Mesenchymal stem cell (in vitro differentiated cells and primary cell): ENCODE results near the gene DGKD.

Experiments used
- DNase-seq: peaks from one replicate; pipeline ENCODE4 v3.0.0-alpha.2; 2013
- H2AFZ ChIP-seq: one replicate; pipeline ENCODE4 v1.6.1; 2013; ENCODE audit warnings: low read depth, mild to moderate bottlenecking, control low read depth, inconsistent platforms, low read length, moderate library complexity
- H2AK5ac ChIP-seq: 2 replicates; pipeline ENCODE4 v1.6.1; 2013; ENCODE audit warnings: low read length, moderate library complexity, mild to moderate bottlenecking, inconsistent platforms; ENCODE audit not compliant: severe bottlenecking
- H2BK120ac ChIP-seq: one replicate; pipeline ENCODE4 v1.6.1; 2013; ENCODE audit warnings: low read depth, mild to moderate bottlenecking, inconsistent platforms, low read length, moderate library complexity
- H2BK12ac ChIP-seq, 2 experiments: one replicate each; pipeline ENCODE4 v1.6.1; 2013; ENCODE audit warnings: inconsistent platforms in 2 of 2, low read length in 2 of 2, mild to moderate bottlenecking in 2 of 2, moderate library complexity in 2 of 2, control low read depth in 1 of 2
- H2BK15ac ChIP-seq: one replicate; pipeline ENCODE4 v1.6.1; 2013; ENCODE audit warnings: mild to moderate bottlenecking, low read depth, inconsistent platforms; ENCODE audit not compliant: poor library complexity, severe bottlenecking
- H2BK5ac ChIP-seq: 2 replicates; pipeline ENCODE4 v1.6.1; 2013; ENCODE audit warnings: low read depth, mild to moderate bottlenecking, low read length, control low read depth, inconsistent platforms; ENCODE audit not compliant: poor library complexity, severe bottlenecking
- H3K14ac ChIP-seq, 2 experiments: one replicate each; pipeline ENCODE4 v1.6.1; 2013; ENCODE audit warnings: inconsistent platforms in 2 of 2, low read length in 2 of 2, control low read depth in 1 of 2, mild to moderate bottlenecking in 1 of 2, moderate library complexity in 1 of 2
- H3K18ac ChIP-seq, 2 experiments: one replicate each; pipeline ENCODE4 v1.6.1; 2013; ENCODE audit warnings: inconsistent platforms in 2 of 2, low read length in 2 of 2, control low read depth in 1 of 2, low read depth in 1 of 2, mild to moderate bottlenecking in 1 of 2
- H3K23ac ChIP-seq, 2 experiments: one replicate each; pipeline ENCODE4 v1.6.1; 2013; ENCODE audit warnings: inconsistent platforms in 2 of 2, low read length in 2 of 2, mild to moderate bottlenecking in 2 of 2, moderate library complexity in 2 of 2, control low read depth in 1 of 2
- H3K27ac ChIP-seq: 2 replicates; pipeline ENCODE4 v1.5.1; 2013; ENCODE audit warnings: mild to moderate bottlenecking, moderate library complexity, low read length, control low read depth, inconsistent platforms; ENCODE audit not compliant: poor library complexity, severe bottlenecking
- H3K27me3 ChIP-seq, 2 experiments: 2 replicates each; pipeline versions ENCODE4 v1.6.1 to v1.7.0; 2013; ENCODE audit warnings: low read length in 2 of 2, mild to moderate bottlenecking in 2 of 2, moderate library complexity in 2 of 2, control low read depth in 1 of 2, inconsistent platforms in 1 of 2; ENCODE audit not compliant: control insufficient read depth in 1 of 2, insufficient read depth in 1 of 2
- H3K36me3 ChIP-seq, 2 experiments: 2 replicates each; pipeline versions ENCODE4 v1.6.1 to v1.7.0; 2013; ENCODE audit warnings: low read length in 2 of 2, control low read depth in 1 of 2, inconsistent platforms in 1 of 2, low read depth in 1 of 2, mild to moderate bottlenecking in 1 of 2; ENCODE audit not compliant: insufficient read depth in 2 of 2, control insufficient read depth in 1 of 2
- H3K4ac ChIP-seq, 2 experiments: one replicate each; pipeline ENCODE4 v1.6.1; 2013; ENCODE audit warnings: inconsistent platforms in 2 of 2, low read length in 2 of 2, mild to moderate bottlenecking in 2 of 2, moderate library complexity in 2 of 2, control low read depth in 1 of 2, low read depth in 1 of 2
- H3K4me1 ChIP-seq: 2 replicates; pipeline ENCODE4 v1.6.1; 2013; ENCODE audit warnings: low read depth, low read length, control low read depth; ENCODE audit not compliant: control insufficient read depth, insufficient read depth
- H3K4me2 ChIP-seq: 2 replicates; pipeline ENCODE4 v1.6.1; 2013; ENCODE audit warnings: low read length, mild to moderate bottlenecking, inconsistent platforms; ENCODE audit not compliant: poor library complexity, severe bottlenecking
- H3K4me3 ChIP-seq, 2 experiments: 2 replicates each; pipeline versions ENCODE4 v1.5.1 to v1.7.0; 2013; ENCODE audit warnings: low read length in 2 of 2, mild to moderate bottlenecking in 2 of 2, control low read depth in 1 of 2, low read depth in 1 of 2; ENCODE audit not compliant: insufficient read depth in 1 of 2
- H3K79me1 ChIP-seq: replicated peaks from 2 replicates; pipeline ENCODE4 v1.6.1; 2013; ENCODE audit warnings: mild to moderate bottlenecking, control low read depth, low read length, inconsistent platforms; ENCODE audit not compliant: poor library complexity, severe bottlenecking
- H3K9ac ChIP-seq: 2 replicates; pipeline ENCODE4 v1.7.0; 2013; ENCODE audit warnings: mild to moderate bottlenecking, low read length, moderate library complexity
- H3K9me3 ChIP-seq: 2 replicates; pipeline ENCODE4 v1.7.0; 2013; ENCODE audit warnings: mild to moderate bottlenecking, low read length; ENCODE audit not compliant: control insufficient read depth
- H4K8ac ChIP-seq: one replicate; pipeline ENCODE4 v1.6.1; 2013; ENCODE audit warnings: inconsistent platforms, mild to moderate bottlenecking, low read length, moderate library complexity
- H4K91ac ChIP-seq: one replicate; pipeline ENCODE4 v1.6.1; 2013; ENCODE audit warnings: mild to moderate bottlenecking, low read length, inconsistent platforms
- WGBS: methylation state at CpG from one replicate; pipeline ENCODE4 v1.1.7; 2013; ENCODE audit warnings: mixed read lengths; 5-methylcytosine and 5-hydroxymethylcytosine counted together

Gene DGKD

DNA sequence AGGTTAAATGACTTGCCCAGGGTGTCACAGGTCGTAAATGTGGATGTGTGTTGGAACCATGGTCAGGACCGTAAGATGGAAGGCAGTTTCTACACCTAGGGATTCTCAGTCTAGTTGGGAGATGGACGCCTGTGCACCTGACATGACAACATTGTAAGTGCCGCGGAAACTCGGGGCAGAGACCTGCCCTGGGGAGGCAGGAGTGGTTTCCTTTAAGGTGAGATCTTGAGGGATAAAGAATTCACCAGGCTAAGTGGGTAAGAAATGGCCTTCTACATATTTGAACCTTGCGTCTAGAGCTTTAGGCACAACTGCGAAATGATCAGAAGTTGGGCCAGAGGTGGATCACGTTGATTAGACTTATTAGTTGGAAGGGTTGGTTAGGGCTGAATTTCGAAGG, 1.6 kb downstream of the DGKD start:
- H4K91ac ChIP-seq: no peak overlapping the region
- H3K27me3 ChIP-seq: no peaks in the 10 kb centered on the region
- no peak overlapping the region for H3K27ac ChIP-seq
- H3K4ac ChIP-seq: no peak overlapping the region
- no peak overlapping the region for H3K4me3 ChIP-seq
- no peak overlapping the region for H3K4me2 ChIP-seq
- H3K79me1 ChIP-seq: peaks cover 37% of the 10 kb centered on the region
- H3K4me1 ChIP-seq: peaks cover 13% of the 10 kb centered on the region
- no peak overlapping the region for H3K14ac ChIP-seq
- no peaks in the 10 kb centered on the region for H3K36me3 ChIP-seq
- no peak overlapping the region for H2BK120ac ChIP-seq
- H3K18ac ChIP-seq: no peak overlapping the region
- DNase-seq: no peak
- H2AK5ac ChIP-seq: no peak overlapping the region
- H4K8ac ChIP-seq: no peak overlapping the region
- H2BK12ac ChIP-seq: no peak overlapping the region
- H3K9me3 ChIP-seq: no peaks in the 10 kb centered on the region
- H2BK15ac ChIP-seq: no peak overlapping the region
- H2AFZ ChIP-seq: no peak overlapping the region
- WGBS: 97% methylated on average over 10 of the region's 10 CpGs
- H3K23ac ChIP-seq: no peak overlapping the region
- H2BK5ac ChIP-seq: no peak overlapping the region
- H3K9ac ChIP-seq: no peak overlapping the region

GRCh38 chr2:233356546-233357308, 2.4 kb downstream of the DGKD start:
- Histone ChIP-seq H3K36me3 (no peaks in the 10 kb centered on the region), H3K18ac (no peak overlapping the region), H2BK12ac (no peak overlapping the region), H3K9me3 (no peaks in the 10 kb centered on the region), H3K4me2 (no peak overlapping the region), H3K23ac (no peak overlapping the region), H2AFZ (no peak overlapping the region), H4K91ac (no peak overlapping the region), H2AK5ac (no peak overlapping the region), H3K27ac (no peak overlapping the region), H3K9ac (no peak overlapping the region), H3K4ac (no peak overlapping the region), H3K14ac (no peak overlapping the region), H3K27me3 (no peaks in the 10 kb centered on the region), H3K79me1 (peaks cover 43% of the 10 kb centered on the region), H3K4me1 (peaks cover 13% of the 10 kb centered on the region), H2BK5ac (no peak overlapping the region), H4K8ac (no peak overlapping the region), H2BK120ac (no peak overlapping the region), H2BK15ac (no peak overlapping the region), H3K4me3 (no peak overlapping the region)
- DNase-seq: no peak
- WGBS: 93% methylated on average over 3 of the region's 4 CpGs

GRCh38 chr2:233358335-233358734, 4.0 kb downstream of the DGKD start:
- Histone ChIP-seq H2BK5ac (no peak overlapping the region), H2BK12ac (no peak overlapping the region), H3K18ac (no peak overlapping the region), H3K14ac (no peak overlapping the region), H3K23ac (no peak overlapping the region), H3K9ac (no peak overlapping the region), H2AFZ (no peak overlapping the region), H4K8ac (no peak overlapping the region), H3K4me2 (no peak overlapping the region), H2BK15ac (no peak overlapping the region), H3K9me3 (no peaks in the 10 kb centered on the region), H3K27me3 (no peaks in the 10 kb centered on the region), H3K79me1 (peaks cover 46% of the 10 kb centered on the region), H3K36me3 (no peaks in the 10 kb centered on the region), H2BK120ac (no peak overlapping the region), H3K4ac (no peak overlapping the region), H3K27ac (no peak overlapping the region), H3K4me1 (peaks cover 9% of the 10 kb centered on the region), H3K4me3 (no peak overlapping the region), H2AK5ac (no peak overlapping the region), H4K91ac (no peak overlapping the region)
- no peak for DNase-seq
- WGBS: 83% methylated on average over 1 of the region's 4 CpGs

GRCh38 chr2:233358947-233359346, 4.7 kb downstream of the DGKD start:
- Histone ChIP-seq H3K4me3 (no peak overlapping the region), H3K4ac (no peak overlapping the region), H2BK12ac (no peak overlapping the region), H2BK5ac (no peak overlapping the region), H3K9ac (no peak overlapping the region), H4K8ac (no peak overlapping the region), H2AFZ (no peak overlapping the region), H3K4me2 (no peak overlapping the region), H2BK120ac (no peak overlapping the region), H3K9me3 (no peaks in the 10 kb centered on the region), H3K18ac (no peak overlapping the region), H3K4me1 (peaks cover 4% of the 10 kb centered on the region), H2BK15ac (no peak overlapping the region), H3K79me1 (peaks cover 47% of the 10 kb centered on the region), H3K27ac (no peak overlapping the region), H3K14ac (no peak overlapping the region), H3K36me3 (peaks cover 0 to 2% of the 10 kb centered on the region in 2 experiments), H2AK5ac (no peak overlapping the region), H4K91ac (no peak overlapping the region), H3K27me3 (no peaks in the 10 kb centered on the region), H3K23ac (no peak overlapping the region)
- no peak for DNase-seq
- WGBS: 94% methylated on average over 4 of the region's 6 CpGs
